Testis (tissue), 2 donors: ENCODE results near the gene KRTDAP.

Experiments used
- CTCF ChIP-seq, 3 experiments: fragments of 450-650 bp in 2 of 3; fragments of 200-600 bp in 1 of 3; sonication (generic) in 1 of 3; IDR thresholded peaks; one replicate each; pipeline ENCODE4 v1.5.1; 2016 to 2019; ENCODE audit warnings: antibody characterized with exemption in 3 of 3, mild to moderate bottlenecking in 2 of 3, moderate library complexity in 1 of 3
- POLR2A ChIP-seq: fragments of 450-650 bp; IDR thresholded peaks from one replicate; pipeline ENCODE4 v1.6.1; 2017; ENCODE audit warnings: antibody characterized with exemption, mild to moderate bottlenecking, moderate library complexity

- TF ChIP-seq CTCF (IDR thresholded peaks at IDR 0.05): no peak
- no peak for TF ChIP-seq POLR2A
These were observed 31.4 kb downstream of the KRTDAP start for GRCh38 chr19:35458731-35459391.
